WERI-Rb-1 (cell line): ENCODE data around the gene COL6A2.

Source experiments
- DNase-seq: peaks from one replicate; pipeline ENCODE4 v3.0.0-alpha.2; 2020
- H3K27ac ChIP-seq: fragments of 250-450 bp; sonication (Bioruptor Pico); 2 replicates; pipeline ENCODE4 v1.5.1; 2020; ENCODE audit warnings: mild to moderate bottlenecking, moderate library complexity
- H3K27me3 ChIP-seq: fragments of 250-450 bp; sonication (Bioruptor Pico); 2 replicates; pipeline ENCODE4 v1.5.1; 2021; ENCODE audit warnings: mild to moderate bottlenecking, low read depth, moderate library complexity; ENCODE audit not compliant: insufficient read depth, severe bottlenecking
- H3K36me3 ChIP-seq: fragments of 250-450 bp; sonication (Bioruptor Pico); 2 replicates; pipeline ENCODE4 v1.5.1; 2020; ENCODE audit warnings: mild to moderate bottlenecking, moderate library complexity
- H3K4me3 ChIP-seq: 2 replicates; pipeline ENCODE4 v1.5.1; 2011; ENCODE audit warnings: low read depth, mild to moderate bottlenecking, control low read depth, low read length
- H3K9me3 ChIP-seq: fragments of 250-450 bp; sonication (Bioruptor Pico); 2 replicates; pipeline ENCODE4 v1.5.1; 2021; ENCODE audit warnings: mild to moderate bottlenecking, moderate library complexity; ENCODE audit not compliant: severe bottlenecking
- TF ChIP-seq, protein P1 (sequence below): IDR thresholded peaks from 2 replicates; pipeline ENCODE4 v1.5.1; 2011; ENCODE audit warnings: low read depth, mild to moderate bottlenecking, control low read depth, inconsistent platforms, low read length

Gene COL6A2

DNA sequence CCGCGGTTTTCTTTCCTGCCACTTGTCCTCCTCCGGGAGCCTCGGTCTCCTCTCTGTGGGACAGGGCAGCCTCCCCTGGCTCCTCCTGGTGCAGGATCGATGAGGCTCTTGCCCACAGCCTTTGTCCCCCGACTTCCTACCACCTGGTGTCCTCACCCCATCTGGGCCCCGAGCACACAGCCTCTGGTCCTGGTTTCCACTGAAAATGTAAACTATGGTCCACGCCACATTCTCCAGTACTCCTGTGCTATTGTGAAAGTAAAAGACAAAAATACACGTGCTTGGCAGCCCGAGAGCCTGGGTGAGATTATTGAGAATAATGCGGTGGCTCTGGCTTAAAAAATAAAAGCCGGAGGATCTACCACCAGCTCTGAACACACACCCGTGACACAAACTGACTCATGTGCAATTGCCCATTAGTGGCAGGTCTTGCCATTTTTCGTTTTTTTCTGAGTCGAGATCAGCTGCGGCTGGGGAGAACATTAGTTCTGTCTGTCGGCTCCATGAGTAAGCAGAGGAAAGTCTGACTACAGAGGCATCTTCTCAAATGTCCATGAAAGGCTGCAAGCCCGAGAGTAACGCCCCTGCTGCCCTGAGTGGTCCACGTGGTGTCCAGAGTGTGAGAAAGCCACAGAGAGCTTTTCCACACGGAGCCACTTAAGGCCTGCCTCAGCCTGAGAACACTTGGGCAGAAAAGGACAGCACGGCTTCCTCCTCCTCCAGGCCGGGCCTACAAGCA lies 5.7 kb upstream of the COL6A2 start:
- TF ChIP-seq, protein P1, sequence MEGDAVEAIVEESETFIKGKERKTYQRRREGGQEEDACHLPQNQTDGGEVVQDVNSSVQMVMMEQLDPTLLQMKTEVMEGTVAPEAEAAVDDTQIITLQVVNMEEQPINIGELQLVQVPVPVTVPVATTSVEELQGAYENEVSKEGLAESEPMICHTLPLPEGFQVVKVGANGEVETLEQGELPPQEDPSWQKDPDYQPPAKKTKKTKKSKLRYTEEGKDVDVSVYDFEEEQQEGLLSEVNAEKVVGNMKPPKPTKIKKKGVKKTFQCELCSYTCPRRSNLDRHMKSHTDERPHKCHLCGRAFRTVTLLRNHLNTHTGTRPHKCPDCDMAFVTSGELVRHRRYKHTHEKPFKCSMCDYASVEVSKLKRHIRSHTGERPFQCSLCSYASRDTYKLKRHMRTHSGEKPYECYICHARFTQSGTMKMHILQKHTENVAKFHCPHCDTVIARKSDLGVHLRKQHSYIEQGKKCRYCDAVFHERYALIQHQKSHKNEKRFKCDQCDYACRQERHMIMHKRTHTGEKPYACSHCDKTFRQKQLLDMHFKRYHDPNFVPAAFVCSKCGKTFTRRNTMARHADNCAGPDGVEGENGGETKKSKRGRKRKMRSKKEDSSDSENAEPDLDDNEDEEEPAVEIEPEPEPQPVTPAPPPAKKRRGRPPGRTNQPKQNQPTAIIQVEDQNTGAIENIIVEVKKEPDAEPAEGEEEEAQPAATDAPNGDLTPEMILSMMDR, result no peak
- H3K27ac ChIP-seq, result no peak overlapping the region
- no peaks in the 10 kb centered on the region for H3K36me3 ChIP-seq
- no peak overlapping the region for H3K4me3 ChIP-seq
- no peak for DNase-seq
- H3K9me3 ChIP-seq, result peaks cover 8% of the 10 kb centered on the region
- no peaks in the 10 kb centered on the region for H3K27me3 ChIP-seq

DNA sequence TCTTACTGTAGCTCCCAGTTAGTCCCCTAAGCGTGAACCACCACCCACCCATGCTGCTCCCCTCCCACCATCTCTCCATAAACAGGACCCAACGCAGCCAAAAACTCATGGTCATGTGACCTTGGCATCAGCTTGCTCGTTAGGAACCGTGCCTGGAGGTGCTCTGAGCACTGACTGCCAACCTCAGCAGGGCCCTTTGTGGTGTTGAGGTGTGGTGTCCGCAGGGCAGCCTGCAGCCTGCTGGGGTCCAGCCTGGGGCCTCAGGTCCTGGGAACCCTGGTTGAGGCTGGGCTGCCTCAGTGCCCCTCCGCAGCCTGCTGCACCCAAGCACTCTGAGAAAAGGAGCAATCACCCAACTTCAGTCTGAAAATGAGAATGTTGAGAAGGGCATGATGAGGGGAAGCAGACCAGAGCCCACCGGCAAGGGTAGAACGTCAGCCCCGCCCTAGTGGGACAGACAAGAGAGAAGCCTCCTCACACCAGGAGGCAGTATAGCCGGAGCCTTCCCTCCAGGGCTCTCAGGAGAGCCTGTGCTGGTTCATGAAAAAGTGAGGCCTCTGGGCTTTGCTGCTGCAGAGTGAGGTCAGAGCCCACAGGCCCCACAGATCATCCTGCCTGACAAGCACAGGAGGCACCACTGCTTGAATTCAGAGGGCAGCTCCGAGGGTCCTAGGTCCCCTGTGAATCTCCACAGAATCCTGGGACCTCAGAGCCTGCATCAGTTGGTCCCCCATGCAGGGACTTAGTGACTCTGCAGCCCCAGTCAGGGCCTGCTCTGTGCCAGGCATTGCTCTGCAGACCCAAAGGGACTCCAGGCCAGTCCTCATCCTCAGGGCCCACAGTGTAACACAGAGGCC lies 4.9 kb upstream of the COL6A2 start:
- TF ChIP-seq, protein P1, result no peak
- DNase-seq, result no peak
- Histone ChIP-seq H3K36me3 (no peaks in the 10 kb centered on the region), H3K27me3 (no peaks in the 10 kb centered on the region), H3K9me3 (peaks cover 8% of the 10 kb centered on the region), H3K4me3 (no peak overlapping the region), H3K27ac (no peak overlapping the region)

DNA sequence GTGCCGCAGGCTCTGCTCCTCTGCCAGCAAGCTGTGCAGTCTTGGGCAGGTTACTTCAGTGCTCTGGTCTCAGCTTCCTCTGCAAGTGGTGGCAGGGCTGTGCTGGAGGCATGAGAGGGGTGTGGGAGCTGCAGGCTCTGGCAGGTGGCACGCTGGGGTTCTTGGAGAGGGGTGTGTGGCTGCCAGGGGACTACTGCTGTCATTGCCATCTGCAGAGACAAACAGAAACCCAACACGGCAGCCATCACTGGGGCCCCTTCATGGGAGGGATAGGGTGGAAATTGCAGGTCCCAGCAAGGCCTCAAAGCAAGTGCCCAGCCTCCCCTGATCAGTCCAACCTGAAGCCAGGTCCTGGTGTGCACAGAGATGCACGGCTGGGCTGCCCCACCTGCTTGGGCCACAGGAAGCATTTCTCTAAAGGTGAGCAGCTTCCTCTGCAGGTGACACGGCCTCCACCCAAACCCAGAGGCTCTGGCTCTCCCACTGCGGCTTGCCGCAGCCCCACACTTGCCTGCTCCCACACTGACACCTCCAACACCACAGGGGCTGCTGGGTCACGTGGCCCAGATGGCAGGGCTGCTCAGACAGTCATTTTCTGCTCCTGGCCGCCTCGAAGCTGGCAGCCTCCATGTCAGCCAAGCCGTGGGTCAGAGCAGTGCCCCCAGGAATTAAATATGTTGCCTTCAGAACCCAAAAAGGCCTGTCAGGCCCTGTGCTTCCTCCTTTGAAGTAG lies 4.1 kb upstream of the COL6A2 start:
- Histone ChIP-seq H3K27me3 (no peaks in the 10 kb centered on the region), H3K36me3 (no peaks in the 10 kb centered on the region), H3K27ac (no peak overlapping the region), H3K9me3 (peaks cover 5% of the 10 kb centered on the region), H3K4me3 (no peak overlapping the region)
- DNase-seq, result no peak
- TF ChIP-seq, protein P1, result no peak

DNA sequence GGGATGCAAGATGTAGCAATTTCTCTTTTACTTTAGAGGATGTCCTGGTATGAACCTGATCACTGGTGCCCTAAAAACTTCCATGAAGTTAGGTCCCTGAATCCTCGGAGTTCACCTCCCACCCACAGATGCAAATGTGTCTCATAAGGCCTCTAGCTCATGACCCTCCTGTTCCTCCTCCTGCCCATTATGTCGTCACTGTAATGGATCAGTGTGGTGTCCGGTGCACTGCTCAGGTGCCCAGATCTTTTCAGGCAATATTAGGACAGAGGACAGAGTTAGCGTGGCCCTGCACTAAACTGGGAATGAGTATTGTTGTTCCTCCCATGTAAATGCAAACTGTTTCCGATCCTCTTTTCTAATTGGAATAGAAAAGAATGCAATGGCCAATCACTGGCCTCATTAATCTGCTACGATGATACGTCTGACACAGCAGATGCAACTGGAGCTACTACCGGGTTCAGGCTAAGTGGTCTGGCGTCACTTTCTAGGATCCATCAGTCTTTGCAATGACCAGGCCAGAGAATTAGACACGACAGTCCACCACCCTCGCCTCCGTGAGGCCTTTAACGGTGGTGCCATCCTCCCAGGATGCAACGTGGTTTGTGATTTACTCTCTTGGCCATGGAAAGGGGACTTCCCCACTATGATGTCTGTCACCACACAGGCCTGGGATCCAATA lies 3.4 kb upstream of the COL6A2 start:
- H3K27ac ChIP-seq, result no peak overlapping the region
- H3K36me3 ChIP-seq, result no peaks in the 10 kb centered on the region
- no peaks in the 10 kb centered on the region for H3K27me3 ChIP-seq
- TF ChIP-seq, protein P1, result no peak
- H3K4me3 ChIP-seq, result no peak overlapping the region
- H3K9me3 ChIP-seq, result no peaks in the 10 kb centered on the region
- DNase-seq, result no peak

DNA sequence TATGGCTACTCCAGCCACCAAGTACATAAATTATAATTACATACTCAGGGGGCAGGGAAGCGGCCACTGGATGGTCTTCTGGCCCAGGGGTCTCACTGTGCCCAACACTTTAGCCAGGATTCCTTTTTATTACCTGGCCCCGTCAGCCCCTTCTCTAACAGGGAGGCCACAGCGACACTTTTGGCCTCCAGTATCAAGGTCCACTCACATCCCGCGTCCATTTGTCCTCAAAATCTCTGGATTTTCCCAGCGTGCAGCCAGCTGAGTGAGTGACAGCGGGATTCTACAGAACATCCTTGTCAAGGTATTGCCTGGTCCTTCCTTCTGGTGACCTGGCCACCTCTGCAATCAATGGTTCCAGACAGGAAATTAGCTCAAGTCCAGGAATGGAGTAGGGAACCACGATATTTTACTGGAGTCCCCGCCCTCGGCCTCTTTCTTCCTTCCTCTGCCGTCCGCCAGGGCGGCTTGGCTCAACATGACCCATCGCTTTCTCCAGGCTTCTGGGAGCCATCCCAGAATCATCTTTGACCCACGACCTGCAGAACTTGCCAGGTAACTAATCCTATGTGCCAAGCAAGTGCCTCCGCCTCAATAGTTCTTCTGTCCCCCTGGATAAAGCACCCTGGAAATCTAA lies 2.7 kb upstream of the COL6A2 start:
- TF ChIP-seq, protein P1, result no peak
- Histone ChIP-seq H3K9me3 (no peaks in the 10 kb centered on the region), H3K27ac (no peak overlapping the region), H3K27me3 (no peaks in the 10 kb centered on the region), H3K4me3 (no peak overlapping the region), H3K36me3 (no peaks in the 10 kb centered on the region)
- DNase-seq, result no peak
